Ectodermal cell (in vitro differentiated cells): ENCODE results near the gene G6PC3.
"Not testable (repeated sequence)": the region's sequence is repeated elsewhere in the genome, so short reads cannot be mapped to it uniquely, and the experiment has no call there.

Experiments used
- H3K27ac ChIP-seq: 2 replicates; pipeline ENCODE4 v1.7.0; 2013; ENCODE audit warnings: mild to moderate bottlenecking, low read depth, low read length; ENCODE audit not compliant: insufficient read depth, poor library complexity, severe bottlenecking
- H3K27me3 ChIP-seq: 2 replicates; pipeline ENCODE4 v1.7.0; 2013; ENCODE audit warnings: mild to moderate bottlenecking, low read length; ENCODE audit not compliant: insufficient read depth, control insufficient read depth, poor library complexity, severe bottlenecking
- H3K36me3 ChIP-seq: one replicate; pipeline ENCODE4 v1.7.0; 2013; ENCODE audit warnings: low read length; ENCODE audit not compliant: control insufficient read depth, insufficient read depth
- H3K4me1 ChIP-seq: one replicate; pipeline ENCODE4 v1.7.0; 2013; ENCODE audit warnings: low read length; ENCODE audit not compliant: control insufficient read depth, insufficient read depth
- H3K4me3 ChIP-seq: 2 replicates; pipeline ENCODE4 v1.7.0; 2013; ENCODE audit warnings: low read depth, low read length, control low read depth; ENCODE audit not compliant: insufficient read depth
- H3K9me3 ChIP-seq: 2 replicates; pipeline ENCODE4 v1.7.0; 2013; ENCODE audit warnings: mild to moderate bottlenecking, low read length, moderate library complexity; ENCODE audit not compliant: control insufficient read depth
- WGBS, 2 experiments: methylation state at CpG; one replicate each; pipeline ENCODE4 v1.1.7; 2013; ENCODE audit warnings: missing lambda C conversion rate in 2 of 2; 5-methylcytosine and 5-hydroxymethylcytosine counted together

The G6PC3 gene

DNA sequence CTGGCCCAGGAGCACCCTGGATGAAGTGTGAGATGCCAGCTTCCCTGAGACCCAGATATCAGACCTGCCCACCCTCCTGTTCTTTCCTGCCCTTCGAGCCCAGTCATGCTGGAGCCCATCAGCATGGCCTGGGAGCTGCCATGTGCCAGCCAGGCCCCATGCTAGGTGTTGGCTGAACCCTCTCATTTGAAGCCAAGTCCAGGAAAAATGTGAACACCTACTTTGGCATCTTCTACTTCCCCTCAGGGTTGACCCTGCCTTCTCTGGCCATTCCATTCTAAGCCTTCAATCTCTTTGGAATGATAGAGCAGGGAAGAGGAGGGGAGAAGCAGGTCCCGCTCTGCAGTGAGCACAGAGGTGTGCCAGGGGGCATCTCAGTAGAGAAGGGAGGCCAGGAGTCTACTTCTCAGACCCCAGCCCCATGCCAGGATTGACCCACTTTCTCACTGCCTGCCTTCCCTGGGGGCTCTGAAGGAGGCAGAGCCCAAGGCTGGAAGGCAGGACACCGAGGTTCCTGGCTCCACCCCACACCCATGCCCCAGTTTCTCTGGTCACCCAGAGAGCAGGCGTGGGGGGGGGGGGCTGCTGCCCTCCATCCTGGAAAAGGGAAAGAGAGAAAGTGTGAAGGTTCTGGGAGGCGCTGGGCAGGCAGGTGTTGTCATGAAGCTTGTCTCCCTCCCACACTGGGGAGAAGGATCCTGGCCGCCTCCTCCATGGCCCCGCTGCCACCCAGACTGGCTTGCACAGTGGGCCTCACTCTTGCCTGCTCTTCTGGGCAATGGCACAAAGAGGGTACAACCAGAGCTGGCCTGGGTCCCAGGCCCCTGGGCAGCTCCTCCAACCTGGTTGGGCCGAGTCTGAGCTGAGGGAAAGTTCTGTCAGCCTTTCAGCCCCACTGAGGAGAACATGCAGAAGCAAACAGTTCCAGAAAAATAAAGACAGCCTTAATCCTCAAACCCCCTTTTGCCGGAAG is 43.6 kb downstream of the G6PC3 start:
- Histone ChIP-seq H3K27ac (no peak overlapping the region), H3K4me3 (no peak overlapping the region), H3K9me3 (no peaks in the 10 kb centered on the region), H3K27me3 (no peaks in the 10 kb centered on the region), H3K36me3 (peaks cover 3% of the 10 kb centered on the region), H3K4me1 (peaks cover 32% of the 10 kb centered on the region)
- WGBS, 2 experiments, result 93 to 94% methylated on average over 9 of the region's 9 CpGs

DNA sequence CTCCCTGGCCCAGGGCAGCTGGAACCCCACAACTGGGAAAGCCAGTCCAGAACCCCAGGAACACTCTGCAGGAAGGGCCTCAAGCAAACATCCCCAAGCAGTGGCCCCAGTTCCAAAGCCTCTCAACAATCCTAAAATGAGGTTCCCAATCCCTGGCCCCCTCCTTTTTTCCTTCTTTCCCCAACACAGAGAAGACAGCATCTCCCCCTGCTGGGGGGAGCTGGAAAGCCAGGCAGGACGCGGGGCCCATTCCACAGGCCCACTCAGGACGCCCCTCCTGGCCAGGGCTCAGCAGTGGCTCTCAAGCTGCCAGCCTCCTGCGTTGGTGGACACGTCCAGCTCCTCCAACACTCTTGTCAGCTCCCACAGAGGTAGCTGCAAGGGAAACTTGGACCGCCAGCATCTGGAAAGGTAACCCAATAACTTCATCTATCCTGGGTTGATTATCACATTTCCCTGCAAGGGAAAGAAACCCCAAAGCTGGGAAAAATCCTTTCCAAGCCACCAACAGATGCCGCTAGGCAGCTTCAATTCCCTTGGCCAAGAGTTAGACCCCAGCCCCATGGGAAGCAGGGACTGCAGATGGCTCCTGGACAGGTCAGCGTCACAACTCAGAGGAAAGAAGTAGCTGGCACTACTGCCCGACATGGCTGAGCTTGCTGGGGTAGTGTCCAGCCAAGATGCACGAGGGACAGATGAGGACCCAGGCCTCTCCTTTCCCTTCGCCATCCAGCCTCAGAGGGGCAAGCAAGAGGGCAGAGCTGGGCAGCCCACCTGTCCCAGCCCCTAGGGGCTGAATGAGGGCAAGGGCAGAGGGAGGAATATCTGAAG is 45.3 kb downstream of the G6PC3 start:
- peaks cover 32% of the 10 kb centered on the region for H3K4me1 ChIP-seq
- no peaks in the 10 kb centered on the region for H3K9me3 ChIP-seq
- H3K27ac ChIP-seq, result no peak overlapping the region
- H3K4me3 ChIP-seq, result no peak overlapping the region
- no peaks in the 10 kb centered on the region for H3K27me3 ChIP-seq
- 73 to 74% methylated on average over 11 of the region's 11 CpGs for WGBS, 2 experiments
- H3K36me3 ChIP-seq, result peaks cover 3% of the 10 kb centered on the region

DNA sequence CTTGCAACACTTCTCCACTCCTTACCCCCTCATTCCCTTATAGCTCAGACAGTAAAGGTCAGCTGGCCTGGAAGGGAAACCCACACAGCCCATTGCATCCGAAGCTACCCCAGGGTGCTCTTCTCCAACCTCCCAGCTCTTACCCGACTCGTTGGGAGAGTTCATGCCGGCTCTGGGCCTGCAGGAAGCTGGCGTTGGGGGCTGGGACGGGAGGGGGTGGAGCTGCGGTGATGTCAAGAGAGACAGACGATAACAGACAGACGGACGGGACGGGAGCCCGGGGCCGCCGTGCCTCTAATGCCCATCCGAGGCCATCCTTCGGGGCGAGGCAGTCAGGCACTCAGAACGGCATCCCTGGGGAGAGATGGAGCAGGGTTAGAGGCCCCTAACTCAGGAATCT is 46.8 kb downstream of the G6PC3 start:
- peaks cover 3% of the 10 kb centered on the region for H3K36me3 ChIP-seq
- 70 to 74% methylated on average over 18 of the region's 18 CpGs for WGBS, 2 experiments
- no peaks in the 10 kb centered on the region for H3K27me3 ChIP-seq
- H3K9me3 ChIP-seq, result no peaks in the 10 kb centered on the region
- no peak overlapping the region for H3K27ac ChIP-seq
- no peak overlapping the region for H3K4me3 ChIP-seq
- H3K4me1 ChIP-seq, result peaks cover 32% of the 10 kb centered on the region

GRCh38 chr17:44118427-44119050 is 48.0 kb downstream of the G6PC3 start:
- WGBS, 2 experiments, result 66 to 68% methylated on average over 10 of the region's 10 CpGs
- no peak overlapping the region for H3K27ac ChIP-seq
- no peaks in the 10 kb centered on the region for H3K9me3 ChIP-seq
- peaks cover 3% of the 10 kb centered on the region for H3K36me3 ChIP-seq
- H3K4me3 ChIP-seq, result no peak overlapping the region
- H3K27me3 ChIP-seq, result no peaks in the 10 kb centered on the region
- H3K4me1 ChIP-seq, result peaks cover 31% of the 10 kb centered on the region

DNA sequence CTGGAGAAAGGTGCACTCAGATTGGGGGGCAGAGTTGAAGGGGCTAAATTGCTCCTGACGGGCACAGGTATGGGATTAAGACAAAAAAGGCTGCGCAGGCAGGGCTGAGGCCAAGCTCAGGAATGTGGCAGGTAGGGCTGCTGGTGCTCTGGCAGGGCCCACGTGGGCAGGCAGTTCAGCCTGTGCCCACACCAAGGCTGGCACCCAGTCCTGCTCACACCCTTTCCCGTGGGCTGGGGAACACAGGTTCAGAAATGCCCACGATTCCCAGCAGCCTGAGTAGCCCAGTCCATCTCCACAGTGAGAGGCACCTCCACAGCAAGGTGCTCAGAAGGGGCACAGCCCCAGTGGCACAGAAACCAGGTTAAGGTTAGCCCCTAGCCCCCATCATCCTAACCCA is 48.5 kb downstream of the G6PC3 start:
- Histone ChIP-seq H3K4me3 (no peak overlapping the region), H3K4me1 (peaks cover 31% of the 10 kb centered on the region), H3K27ac (no peak overlapping the region), H3K27me3 (no peaks in the 10 kb centered on the region), H3K36me3 (peaks cover 3% of the 10 kb centered on the region), H3K9me3 (no peaks in the 10 kb centered on the region)
- 86 to 87% methylated on average over 5 of the region's 5 CpGs for WGBS, 2 experiments

DNA sequence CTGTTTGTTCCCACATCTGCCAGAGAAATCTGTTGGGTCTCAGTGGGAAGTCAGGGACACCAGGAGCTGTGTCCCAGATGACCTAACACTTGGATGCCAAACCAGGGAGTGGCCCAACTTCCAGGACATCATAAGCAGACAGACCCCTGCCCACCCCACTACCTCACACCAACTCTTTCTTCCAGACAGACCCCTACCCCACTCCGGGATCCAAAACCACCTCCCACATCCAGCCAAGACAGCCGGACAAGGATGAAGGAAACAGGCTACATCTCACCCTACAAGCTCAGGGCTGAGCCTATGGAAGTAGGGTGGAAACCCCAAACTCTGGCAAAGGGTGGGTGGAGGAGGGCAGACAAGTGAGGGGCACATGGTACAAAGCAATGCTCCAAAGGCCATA is 49.3 kb downstream of the G6PC3 start:
- Histone ChIP-seq H3K9me3 (no peaks in the 10 kb centered on the region), H3K27me3 (no peaks in the 10 kb centered on the region), H3K36me3 (no peaks in the 10 kb centered on the region), H3K4me1 (peaks cover 31% of the 10 kb centered on the region), H3K4me3 (no peak overlapping the region), H3K27ac (no peak overlapping the region)
- 89 to 95% methylated on average over 2 of the region's 2 CpGs for WGBS, 2 experiments

DNA sequence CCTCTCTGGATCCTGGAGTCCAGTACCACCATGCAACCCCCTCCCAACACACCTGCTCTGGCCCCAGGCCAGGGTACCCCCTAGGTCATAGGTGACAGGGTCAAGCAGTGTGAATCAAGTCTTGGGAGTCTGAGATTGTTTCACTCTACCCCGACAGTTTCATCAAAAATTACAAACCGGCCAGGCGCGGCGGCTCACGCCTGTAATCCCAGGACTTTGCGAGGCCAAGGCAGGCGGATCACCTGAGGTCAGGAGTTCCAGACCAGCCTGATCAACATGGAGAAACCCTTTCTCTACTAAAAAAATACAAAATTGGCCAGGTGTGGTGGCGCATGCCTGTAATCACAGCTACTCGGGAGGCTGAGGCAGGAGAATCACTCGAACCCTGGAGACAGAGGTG is 49.7 kb downstream of the G6PC3 start:
- H3K27me3 ChIP-seq, H3K36me3 ChIP-seq, H3K27ac ChIP-seq, H3K4me3 ChIP-seq, H3K9me3 ChIP-seq: not testable (repeated sequence)
- 95% methylated on average over 11 of the region's 11 CpGs for WGBS, 2 experiments
- H3K4me1 ChIP-seq, result peaks cover 31% of the 10 kb centered on the region

GRCh38 chr17:44120851-44121605 is 50.5 kb downstream of the G6PC3 start:
- 28 to 33% methylated on average over 6 to 8 of the region's 9 CpGs for WGBS, 2 experiments
- no peak overlapping the region for H3K4me3 ChIP-seq
- H3K27ac ChIP-seq, result no peak overlapping the region
- H3K9me3 ChIP-seq, result no peaks in the 10 kb centered on the region
- peaks cover 31% of the 10 kb centered on the region for H3K4me1 ChIP-seq
- H3K36me3 ChIP-seq, result no peaks in the 10 kb centered on the region
- no peaks in the 10 kb centered on the region for H3K27me3 ChIP-seq

- H3K27me3 ChIP-seq, result no peaks in the 10 kb centered on the region
- H3K4me3 ChIP-seq, result peak overlapping the region; percentile 77
- no peaks in the 10 kb centered on the region for H3K36me3 ChIP-seq
- H3K27ac ChIP-seq, result no peak overlapping the region
- no peaks in the 10 kb centered on the region for H3K9me3 ChIP-seq
- peaks cover 31% of the 10 kb centered on the region for H3K4me1 ChIP-seq
- 56 to 60% methylated on average over 1 of the region's 1 CpG for WGBS, 2 experiments
Measured at GRCh38 chr17:44121997-44122815, 51.7 kb downstream of the G6PC3 start.
